ENCODE data around the gene IER5. TPM values are rescaled to one million over a fixed set of nuclear protein-coding genes. Genes with fewer than 3 reads are reported as not detected.

Gene IER5
- total and polyA plus RNA-seq, 9 of the 15 experiments (the other 6 are each of a cell fraction or from before 2014, with no cell fraction given): 2.4 to 32.1 (median 12.0) TPM

DNA sequence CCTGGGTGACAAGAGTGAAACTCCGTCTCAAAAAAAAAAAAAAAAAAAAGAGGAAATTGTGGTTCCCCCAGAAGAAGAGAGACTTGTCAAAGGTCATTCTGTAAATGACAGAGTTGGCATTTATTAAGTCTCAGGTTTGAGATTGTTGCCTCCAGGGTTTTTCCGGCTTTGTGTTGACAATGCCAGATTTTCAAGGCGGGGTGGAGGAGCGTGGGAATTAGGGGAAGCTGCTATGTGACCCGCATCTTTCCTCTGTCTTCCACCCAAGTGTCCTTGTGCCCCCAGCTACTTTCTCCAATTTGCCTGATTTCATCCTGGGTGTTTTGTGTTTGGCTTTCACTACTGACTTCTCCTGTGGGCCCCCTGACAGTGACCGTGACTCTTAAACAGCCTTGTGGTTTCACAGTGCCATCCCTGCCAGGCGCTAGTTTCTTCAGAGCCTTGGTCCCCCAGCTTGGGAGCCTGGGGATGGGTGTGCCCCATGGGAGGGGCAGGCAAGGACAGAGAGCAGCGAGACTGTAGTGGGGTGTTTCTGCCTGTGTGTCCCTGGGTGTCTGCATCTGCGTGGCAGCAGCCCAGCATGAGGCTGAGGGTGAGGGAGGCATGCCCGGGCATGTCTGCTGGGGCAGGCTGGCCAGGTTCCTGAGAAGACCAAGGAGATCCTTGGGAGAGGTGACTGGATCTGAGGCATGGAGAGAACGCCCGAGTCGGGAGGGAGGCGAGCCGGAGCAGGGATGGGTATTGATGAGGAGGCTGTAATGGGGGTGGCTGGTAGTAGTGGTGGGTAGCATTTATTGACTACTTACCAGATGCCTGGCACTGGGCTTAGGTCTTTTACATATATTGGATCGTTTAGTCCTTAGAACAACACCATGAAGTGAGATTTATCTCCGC is 46.3 kb downstream of the IER5 start:
- H4K20me1 ChIP-seq (replicated peaks; ENCODE audit: control insufficient read depth, insufficient read depth, low read length): peaks cover 8% of the 10 kb centered on the region
- in situ Hi-C loops (cut with MboI): loop anchor here (5.0 kb wide), 1 partner anchor 97 kb away; no protein-coding TSS in a partner anchor
- ChIA-PET POLR2A (interaction anchor here (0.7 to 2.6 kb wide), 6 partner anchors 13 to 253 kb away, joined by 3 to 11 read pairs (median 4); partner anchors contain the start of gene IER5), CTCF (ENCODE audit: low intra/inter-chr PET ratio) (no interaction called here)
- no peak for DNase-seq (ENCODE audit: extremely low read depth in 1 of 4, low spot score in 3 of 4)
- H3K9me1 ChIP-seq (ENCODE audit: control insufficient read depth, insufficient read depth, low read length): no peaks in the 10 kb centered on the region
- H3K9ac ChIP-seq (ENCODE audit: insufficient read depth in 1 of 2, low read depth in 2 of 2, low read length in 2 of 2): peak overlapping the region in 1 of 2 experiments; percentile 83; a peak in 2 of 4 replicates
- H3K27me3 ChIP-seq (ENCODE audit: control insufficient read depth in 2 of 2, insufficient read depth in 2 of 2, low read length in 2 of 2): no peaks in the 10 kb centered on the region
- H3K4me1 ChIP-seq (replicated peaks in 1 of 2; ENCODE audit: control insufficient read depth in 2 of 2, insufficient read depth in 2 of 2, low read length in 2 of 2): peaks cover 40 to 52% of the 10 kb centered on the region in 2 experiments
- no peaks in the 10 kb centered on the region for H3K79me2 ChIP-seq (ENCODE audit: control insufficient read depth, insufficient read depth, low read length)
- 26% methylated on average over 16 of the region's 17 CpGs for WGBS (ENCODE audit: insufficient coverage, low coverage, missing lambda C conversion rate)
- no TSS peak for BruUV-seq (replicated peaks)
- H3K27ac ChIP-seq (ENCODE audit: extremely low read depth, low read depth, low read length): no peak overlapping the region
- no peak overlapping the region for H3K4me2 ChIP-seq (ENCODE audit: insufficient read depth, low read length)
- no peak overlapping the region for H3K4me3 ChIP-seq
- intact Hi-C loops (cut with micrococcal nuclease): no loop called here
- no peak for ATAC-seq
- H3K36me3 ChIP-seq (ENCODE audit: control insufficient read depth, insufficient read depth, low read length): no peaks in the 10 kb centered on the region
- H2AFZ ChIP-seq (ENCODE audit: low read depth, low read length): no peak overlapping the region
- no peak for FAIRE-seq
- no peak for TF ChIP-seq SRSF9 (IDR thresholded peaks at IDR 0.05; ENCODE audit: borderline replicate concordance, low read depth, low read length)
- TF ChIP-seq ZNF740 (CRISPR knock-in tag; IDR thresholded peaks at IDR 0.05): 0 out of 2 replicates have a peak, but pooled peaks have one; percentile 6
- TF ChIP-seq ZNF740 (tag; IDR thresholded peaks at IDR 0.05): no peak
- peak; percentile 12; the same call in 1 of the 2 replicates for TF ChIP-seq PKNOX1 (IDR thresholded peaks at IDR 0.05)
- H3K9me3 ChIP-seq (replicated peaks; ENCODE audit: control insufficient read depth, insufficient read depth, low read depth, low read length): no peaks in the 10 kb centered on the region
